ENCODE data around the gene NRBP1.

NRBP1 gene

DNA sequence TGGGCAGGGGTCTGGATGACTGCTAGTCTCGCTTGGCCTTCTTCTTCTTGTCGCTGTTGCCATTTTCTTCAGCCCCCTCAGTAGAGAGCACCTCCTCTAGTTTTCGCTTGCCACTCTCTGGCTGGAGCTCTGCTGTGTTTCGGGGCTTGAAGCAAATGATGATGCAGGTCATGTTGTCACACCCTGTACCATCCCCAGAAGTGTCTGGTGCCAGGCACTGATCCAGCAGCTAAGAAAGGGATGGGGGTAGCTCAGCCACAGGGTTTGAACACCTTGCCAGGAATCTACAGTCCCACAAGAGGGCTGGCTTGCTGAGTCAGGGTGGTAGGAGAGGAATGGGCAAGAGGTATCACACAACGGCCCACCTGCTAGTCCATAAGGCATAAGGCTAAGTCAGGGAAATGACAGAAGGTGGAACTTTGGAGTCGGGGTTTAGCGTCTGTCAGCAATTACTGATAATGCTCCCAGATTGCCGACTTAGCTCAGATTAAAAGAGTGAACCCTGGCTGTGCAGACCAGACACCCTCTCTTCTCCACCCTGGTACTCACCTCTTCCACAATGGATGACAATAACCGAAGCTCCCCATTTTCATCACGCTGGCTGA lies 46.8 kb upstream of the NRBP1 start:
- Histone ChIP-seq H3K9me3 (ENCODE audit: control insufficient read depth, insufficient read depth, low read depth, low read length) (no peaks in the 10 kb centered on the region), H3K4me1 (ENCODE audit: control insufficient read depth, insufficient read depth, low read length) (no peaks in the 10 kb centered on the region; the same call in 1 of the 2 replicates), H3K36me3 (ENCODE audit: control insufficient read depth in 2 of 2, insufficient read depth in 1 of 2, low read length in 2 of 2) (peaks cover 30 to 82% of the 10 kb centered on the region in 2 experiments), H3K4me3 (ENCODE audit: low read depth, low read length) (no peak overlapping the region), H3K27ac (ENCODE audit: extremely low read depth, low read depth, low read length) (peak overlapping the region; percentile 82; the same call in 1 of the 2 replicates)
- TF ChIP-seq, protein P1, sequence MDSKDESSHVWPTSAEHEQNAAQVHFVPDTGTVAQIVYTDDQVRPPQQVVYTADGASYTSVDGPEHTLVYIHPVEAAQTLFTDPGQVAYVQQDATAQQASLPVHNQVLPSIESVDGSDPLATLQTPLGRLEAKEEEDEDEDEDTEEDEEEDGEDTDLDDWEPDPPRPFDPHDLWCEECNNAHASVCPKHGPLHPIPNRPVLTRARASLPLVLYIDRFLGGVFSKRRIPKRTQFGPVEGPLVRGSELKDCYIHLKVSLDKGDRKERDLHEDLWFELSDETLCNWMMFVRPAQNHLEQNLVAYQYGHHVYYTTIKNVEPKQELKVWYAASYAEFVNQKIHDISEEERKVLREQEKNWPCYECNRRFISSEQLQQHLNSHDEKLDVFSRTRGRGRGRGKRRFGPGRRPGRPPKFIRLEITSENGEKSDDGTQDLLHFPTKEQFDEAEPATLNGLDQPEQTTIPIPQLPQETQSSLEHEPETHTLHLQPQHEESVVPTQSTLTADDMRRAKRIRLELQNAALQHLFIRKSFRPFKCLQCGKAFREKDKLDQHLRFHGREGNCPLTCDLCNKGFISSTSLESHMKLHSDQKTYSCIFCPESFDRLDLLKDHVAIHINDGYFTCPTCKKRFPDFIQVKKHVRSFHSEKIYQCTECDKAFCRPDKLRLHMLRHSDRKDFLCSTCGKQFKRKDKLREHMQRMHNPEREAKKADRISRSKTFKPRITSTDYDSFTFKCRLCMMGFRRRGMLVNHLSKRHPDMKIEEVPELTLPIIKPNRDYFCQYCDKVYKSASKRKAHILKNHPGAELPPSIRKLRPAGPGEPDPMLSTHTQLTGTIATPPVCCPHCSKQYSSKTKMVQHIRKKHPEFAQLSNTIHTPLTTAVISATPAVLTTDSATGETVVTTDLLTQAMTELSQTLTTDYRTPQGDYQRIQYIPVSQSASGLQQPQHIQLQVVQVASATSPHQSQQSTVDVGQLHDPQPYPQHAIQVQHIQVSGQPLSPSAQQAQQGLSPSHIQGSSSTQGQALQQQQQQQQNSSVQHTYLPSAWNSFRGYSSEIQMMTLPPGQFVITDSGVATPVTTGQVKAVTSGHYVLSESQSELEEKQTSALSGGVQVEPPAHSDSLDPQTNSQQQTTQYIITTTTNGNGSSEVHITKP (tag by site-specific recombination; IDR thresholded peaks at IDR 0.05): peak; percentile 43
- TF ChIP-seq ZSCAN16 (tag by site-specific recombination; IDR thresholded peaks at IDR 0.05): no peak
- no peak for TF ChIP-seq ZNF311 (tag by site-specific recombination; IDR thresholded peaks at IDR 0.05; ENCODE audit: borderline replicate concordance)
- POLR2A ChIA-PET: interaction anchor here (1.1 to 2.5 kb wide), 3 partner anchors 27 to 302 kb away, joined by 3 to 13 read pairs (median 9); partner anchors contain the start of gene PPM1G
- CTCF ChIA-PET: no interaction called here

DNA sequence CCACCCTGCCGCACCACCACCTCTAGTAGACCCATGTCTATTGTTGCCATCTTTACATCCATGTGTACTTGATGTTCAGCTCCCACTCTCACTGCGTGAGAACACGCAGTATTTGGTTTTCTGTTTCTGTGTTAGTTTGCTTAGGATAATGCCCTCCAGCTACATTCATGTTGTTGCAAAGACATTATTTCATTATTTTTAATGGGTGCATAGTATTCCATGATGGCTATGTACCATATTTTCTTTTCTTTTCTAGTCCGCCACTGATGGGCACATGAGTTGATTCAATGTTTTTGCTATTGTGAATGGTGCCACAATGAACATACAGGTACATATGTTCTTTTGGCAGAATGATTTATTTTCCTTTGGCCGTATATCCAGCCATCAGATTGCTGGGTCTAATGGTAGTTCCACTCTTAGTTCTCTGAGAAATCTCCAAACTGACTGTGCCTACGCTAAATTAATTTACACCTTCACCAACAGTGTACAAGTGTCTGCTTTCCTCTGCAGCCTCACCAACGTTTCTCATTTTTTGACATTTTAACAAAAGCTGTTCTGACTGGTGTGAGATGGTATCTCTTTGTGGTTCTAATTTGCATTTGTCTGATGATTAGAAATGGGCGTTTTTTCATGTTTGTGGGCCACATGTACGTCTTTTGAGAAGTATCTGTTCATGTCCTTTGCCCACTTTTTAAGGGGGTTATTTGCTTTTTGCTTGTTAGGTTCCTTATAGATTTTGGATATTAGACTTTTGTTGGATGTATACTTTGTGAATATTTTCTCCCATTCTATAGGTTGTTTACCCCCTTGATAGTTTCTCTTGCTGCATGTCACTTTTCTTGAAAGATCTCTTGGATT lies 37.4 kb upstream of the NRBP1 start:
- Histone ChIP-seq H3K27ac (ENCODE audit: extremely low read depth, low read depth, low read length) (no peak overlapping the region), H3K4me1 (ENCODE audit: control insufficient read depth, insufficient read depth, low read length) (no peaks in the 10 kb centered on the region), H3K9me3 (ENCODE audit: control insufficient read depth, insufficient read depth, low read depth, low read length) (no peaks in the 10 kb centered on the region), H3K36me3 (ENCODE audit: control insufficient read depth in 2 of 2, insufficient read depth in 1 of 2, low read length in 2 of 2) (peaks cover 16 to 20% of the 10 kb centered on the region in 2 experiments; a peak in 2 of 3 replicates), H3K4me3 (ENCODE audit: low read depth, low read length) (no peak overlapping the region)
- CTCF ChIA-PET: no interaction called here
- POLR2A ChIA-PET: no interaction called here
- TF ChIP-seq, protein P2, sequence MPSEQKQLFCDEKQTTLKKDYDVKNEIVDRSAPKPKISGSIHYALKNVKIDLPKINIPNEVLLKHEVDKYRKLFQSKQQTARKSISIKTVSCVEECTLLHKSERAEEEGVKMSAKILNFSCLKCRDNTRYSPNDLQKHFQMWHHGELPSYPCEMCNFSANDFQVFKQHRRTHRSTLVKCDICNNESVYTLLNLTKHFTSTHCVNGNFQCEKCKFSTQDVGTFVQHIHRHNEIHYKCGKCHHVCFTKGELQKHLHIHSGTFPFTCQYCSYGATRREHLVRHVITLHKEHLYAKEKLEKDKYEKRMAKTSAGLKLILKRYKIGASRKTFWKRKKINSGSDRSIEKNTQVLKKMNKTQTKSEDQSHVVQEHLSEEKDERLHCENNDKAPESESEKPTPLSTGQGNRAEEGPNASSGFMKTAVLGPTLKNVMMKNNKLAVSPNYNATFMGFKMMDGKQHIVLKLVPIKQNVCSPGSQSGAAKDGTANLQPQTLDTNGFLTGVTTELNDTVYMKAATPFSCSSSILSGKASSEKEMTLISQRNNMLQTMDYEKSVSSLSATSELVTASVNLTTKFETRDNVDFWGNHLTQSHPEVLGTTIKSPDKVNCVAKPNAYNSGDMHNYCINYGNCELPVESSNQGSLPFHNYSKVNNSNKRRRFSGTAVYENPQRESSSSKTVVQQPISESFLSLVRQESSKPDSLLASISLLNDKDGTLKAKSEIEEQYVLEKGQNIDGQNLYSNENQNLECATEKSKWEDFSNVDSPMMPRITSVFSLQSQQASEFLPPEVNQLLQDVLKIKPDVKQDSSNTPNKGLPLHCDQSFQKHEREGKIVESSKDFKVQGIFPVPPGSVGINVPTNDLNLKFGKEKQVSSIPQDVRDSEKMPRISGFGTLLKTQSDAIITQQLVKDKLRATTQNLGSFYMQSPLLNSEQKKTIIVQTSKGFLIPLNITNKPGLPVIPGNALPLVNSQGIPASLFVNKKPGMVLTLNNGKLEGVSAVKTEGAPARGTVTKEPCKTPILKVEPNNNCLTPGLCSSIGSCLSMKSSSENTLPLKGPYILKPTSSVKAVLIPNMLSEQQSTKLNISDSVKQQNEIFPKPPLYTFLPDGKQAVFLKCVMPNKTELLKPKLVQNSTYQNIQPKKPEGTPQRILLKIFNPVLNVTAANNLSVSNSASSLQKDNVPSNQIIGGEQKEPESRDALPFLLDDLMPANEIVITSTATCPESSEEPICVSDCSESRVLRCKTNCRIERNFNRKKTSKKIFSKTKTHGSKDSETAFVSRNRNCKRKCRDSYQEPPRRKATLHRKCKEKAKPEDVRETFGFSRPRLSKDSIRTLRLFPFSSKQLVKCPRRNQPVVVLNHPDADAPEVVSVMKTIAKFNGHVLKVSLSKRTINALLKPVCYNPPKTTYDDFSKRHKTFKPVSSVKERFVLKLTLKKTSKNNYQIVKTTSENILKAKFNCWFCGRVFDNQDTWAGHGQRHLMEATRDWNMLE (tag by site-specific recombination; conservative IDR thresholded peaks at IDR 0.05; ENCODE audit: low read depth): no peak
- TF ChIP-seq, protein P3, sequence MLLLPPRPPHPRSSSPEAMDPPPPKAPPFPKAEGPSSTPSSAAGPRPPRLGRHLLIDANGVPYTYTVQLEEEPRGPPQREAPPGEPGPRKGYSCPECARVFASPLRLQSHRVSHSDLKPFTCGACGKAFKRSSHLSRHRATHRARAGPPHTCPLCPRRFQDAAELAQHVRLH (tag by site-specific recombination; IDR thresholded peaks at IDR 0.05): 0 out of 2 replicates have a peak, but pooled peaks have one; percentile 19
- no peak for TF ChIP-seq SP7 (tag by site-specific recombination; IDR thresholded peaks at IDR 0.05)
- TF ChIP-seq ZNF138 (tag by site-specific recombination; IDR thresholded peaks at IDR 0.05; ENCODE audit: borderline replicate concordance): no peak
- TF ChIP-seq, protein P4, sequence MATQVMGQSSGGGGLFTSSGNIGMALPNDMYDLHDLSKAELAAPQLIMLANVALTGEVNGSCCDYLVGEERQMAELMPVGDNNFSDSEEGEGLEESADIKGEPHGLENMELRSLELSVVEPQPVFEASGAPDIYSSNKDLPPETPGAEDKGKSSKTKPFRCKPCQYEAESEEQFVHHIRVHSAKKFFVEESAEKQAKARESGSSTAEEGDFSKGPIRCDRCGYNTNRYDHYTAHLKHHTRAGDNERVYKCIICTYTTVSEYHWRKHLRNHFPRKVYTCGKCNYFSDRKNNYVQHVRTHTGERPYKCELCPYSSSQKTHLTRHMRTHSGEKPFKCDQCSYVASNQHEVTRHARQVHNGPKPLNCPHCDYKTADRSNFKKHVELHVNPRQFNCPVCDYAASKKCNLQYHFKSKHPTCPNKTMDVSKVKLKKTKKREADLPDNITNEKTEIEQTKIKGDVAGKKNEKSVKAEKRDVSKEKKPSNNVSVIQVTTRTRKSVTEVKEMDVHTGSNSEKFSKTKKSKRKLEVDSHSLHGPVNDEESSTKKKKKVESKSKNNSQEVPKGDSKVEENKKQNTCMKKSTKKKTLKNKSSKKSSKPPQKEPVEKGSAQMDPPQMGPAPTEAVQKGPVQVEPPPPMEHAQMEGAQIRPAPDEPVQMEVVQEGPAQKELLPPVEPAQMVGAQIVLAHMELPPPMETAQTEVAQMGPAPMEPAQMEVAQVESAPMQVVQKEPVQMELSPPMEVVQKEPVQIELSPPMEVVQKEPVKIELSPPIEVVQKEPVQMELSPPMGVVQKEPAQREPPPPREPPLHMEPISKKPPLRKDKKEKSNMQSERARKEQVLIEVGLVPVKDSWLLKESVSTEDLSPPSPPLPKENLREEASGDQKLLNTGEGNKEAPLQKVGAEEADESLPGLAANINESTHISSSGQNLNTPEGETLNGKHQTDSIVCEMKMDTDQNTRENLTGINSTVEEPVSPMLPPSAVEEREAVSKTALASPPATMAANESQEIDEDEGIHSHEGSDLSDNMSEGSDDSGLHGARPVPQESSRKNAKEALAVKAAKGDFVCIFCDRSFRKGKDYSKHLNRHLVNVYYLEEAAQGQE (tag by site-specific recombination; IDR thresholded peaks at IDR 0.05): no peak
- no peak for TF ChIP-seq ZNF76 (tag by site-specific recombination; IDR thresholded peaks at IDR 0.05; ENCODE audit: borderline replicate concordance, low read depth)
- TF ChIP-seq, protein P5, sequence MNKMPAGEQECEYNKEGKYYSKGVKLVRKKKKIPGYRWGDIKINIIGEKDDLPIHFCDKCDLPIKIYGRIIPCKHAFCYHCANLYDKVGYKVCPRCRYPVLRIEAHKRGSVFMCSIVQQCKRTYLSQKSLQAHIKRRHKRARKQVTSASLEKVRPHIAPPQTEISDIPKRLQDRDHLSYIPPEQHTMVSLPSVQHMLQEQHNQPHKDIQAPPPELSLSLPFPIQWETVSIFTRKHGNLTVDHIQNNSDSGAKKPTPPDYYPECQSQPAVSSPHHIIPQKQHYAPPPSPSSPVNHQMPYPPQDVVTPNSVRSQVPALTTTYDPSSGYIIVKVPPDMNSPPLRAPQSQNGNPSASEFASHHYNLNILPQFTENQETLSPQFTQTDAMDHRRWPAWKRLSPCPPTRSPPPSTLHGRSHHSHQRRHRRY (tag by site-specific recombination; IDR thresholded peaks at IDR 0.05): no peak
- TF ChIP-seq, protein P6, sequence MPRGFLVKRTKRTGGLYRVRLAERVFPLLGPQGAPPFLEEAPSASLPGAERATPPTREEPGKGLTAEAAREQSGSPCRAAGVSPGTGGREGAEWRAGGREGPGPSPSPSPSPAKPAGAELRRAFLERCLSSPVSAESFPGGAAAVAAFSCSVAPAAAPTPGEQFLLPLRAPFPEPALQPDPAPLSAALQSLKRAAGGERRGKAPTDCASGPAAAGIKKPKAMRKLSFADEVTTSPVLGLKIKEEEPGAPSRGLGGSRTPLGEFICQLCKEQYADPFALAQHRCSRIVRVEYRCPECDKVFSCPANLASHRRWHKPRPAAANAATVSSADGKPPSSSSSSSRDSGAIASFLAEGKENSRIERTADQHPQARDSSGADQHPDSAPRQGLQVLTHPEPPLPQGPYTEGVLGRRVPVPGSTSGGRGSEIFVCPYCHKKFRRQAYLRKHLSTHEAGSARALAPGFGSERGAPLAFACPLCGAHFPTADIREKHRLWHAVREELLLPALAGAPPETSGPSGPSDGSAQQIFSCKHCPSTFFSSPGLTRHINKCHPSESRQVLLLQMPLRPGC (tag by site-specific recombination; IDR thresholded peaks at IDR 0.05): no peak
- TF ChIP-seq ZNF140 (tag by site-specific recombination; IDR thresholded peaks at IDR 0.05): no peak
- no peak for TF ChIP-seq ZNF837 (tag by site-specific recombination; IDR thresholded peaks at IDR 0.05)
- peak; percentile 97 for TF ChIP-seq ZNF146 (tag by site-specific recombination; IDR thresholded peaks at IDR 0.05)
- TF ChIP-seq ZNF121 (tag by site-specific recombination; IDR thresholded peaks at IDR 0.05): no peak
- no peak for TF ChIP-seq ZNF629 (tag by site-specific recombination; IDR thresholded peaks at IDR 0.05)

All from HEK293 (cell line).